Ectodermal cell (in vitro differentiated cells): ENCODE measurements around the gene MIA.

Experiments used
- H3K27ac ChIP-seq: 2 replicates; pipeline ENCODE4 v1.7.0; 2013; ENCODE audit warnings: mild to moderate bottlenecking, low read depth, low read length; ENCODE audit not compliant: insufficient read depth, poor library complexity, severe bottlenecking
- H3K27me3 ChIP-seq: 2 replicates; pipeline ENCODE4 v1.7.0; 2013; ENCODE audit warnings: mild to moderate bottlenecking, low read length; ENCODE audit not compliant: insufficient read depth, control insufficient read depth, poor library complexity, severe bottlenecking
- H3K36me3 ChIP-seq: one replicate; pipeline ENCODE4 v1.7.0; 2013; ENCODE audit warnings: low read length; ENCODE audit not compliant: control insufficient read depth, insufficient read depth
- H3K4me1 ChIP-seq: one replicate; pipeline ENCODE4 v1.7.0; 2013; ENCODE audit warnings: low read length; ENCODE audit not compliant: control insufficient read depth, insufficient read depth
- H3K4me3 ChIP-seq: 2 replicates; pipeline ENCODE4 v1.7.0; 2013; ENCODE audit warnings: low read depth, low read length, control low read depth; ENCODE audit not compliant: insufficient read depth
- H3K9me3 ChIP-seq: 2 replicates; pipeline ENCODE4 v1.7.0; 2013; ENCODE audit warnings: mild to moderate bottlenecking, low read length, moderate library complexity; ENCODE audit not compliant: control insufficient read depth
- WGBS, 2 experiments: methylation state at CpG; one replicate each; pipeline ENCODE4 v1.1.7; 2013; ENCODE audit warnings: missing lambda C conversion rate in 2 of 2; 5-methylcytosine and 5-hydroxymethylcytosine counted together

Gene MIA

DNA sequence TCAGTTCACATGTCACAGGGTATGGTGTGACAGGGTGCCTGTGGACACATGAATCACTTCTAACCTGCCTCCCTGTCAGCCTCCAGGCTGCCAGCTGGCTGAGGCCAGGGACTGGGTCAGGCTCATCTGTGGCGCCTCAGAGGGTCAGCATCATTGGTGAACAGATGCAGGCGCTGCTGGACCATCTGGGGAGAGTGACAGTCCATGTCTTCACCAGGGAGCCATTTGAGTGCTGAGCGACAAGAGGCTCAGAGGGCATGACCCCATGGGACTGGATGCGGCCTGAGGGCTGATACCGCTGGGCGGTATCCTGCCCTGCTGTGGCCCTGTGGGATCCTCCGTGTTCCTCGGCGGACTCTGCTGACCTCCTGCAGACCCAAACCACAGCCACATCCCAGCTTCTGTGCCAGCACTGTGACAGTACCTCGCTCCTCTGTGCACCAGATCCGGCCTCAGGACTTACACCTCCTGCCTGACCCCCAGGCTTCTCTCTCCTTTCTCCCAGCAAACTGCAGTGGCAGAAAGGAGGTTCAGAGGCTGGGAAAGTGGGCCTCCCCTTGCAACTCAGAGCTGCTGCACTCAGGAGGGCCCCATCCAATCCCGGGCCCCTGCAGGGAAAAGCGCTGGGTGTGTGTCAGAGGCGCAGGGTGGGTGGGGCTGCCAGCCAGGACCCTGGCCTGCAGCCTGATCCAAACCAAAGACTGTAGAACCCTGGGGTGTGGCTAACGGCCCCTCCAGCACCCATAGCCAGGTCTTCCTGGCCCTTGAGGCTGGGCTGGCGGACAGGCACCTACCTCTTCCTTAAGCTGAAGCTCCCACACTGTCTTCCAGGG is 35.2 kb upstream of the MIA start:
- 80 to 82% methylated on average over 16 of the region's 16 CpGs for WGBS, 2 experiments
- H3K27ac ChIP-seq, result peak overlapping the region; percentile 41
- H3K27me3 ChIP-seq, result no peaks in the 10 kb centered on the region
- H3K4me3 ChIP-seq, result no peak overlapping the region
- H3K9me3 ChIP-seq, result no peaks in the 10 kb centered on the region
- H3K4me1 ChIP-seq, result no peaks in the 10 kb centered on the region
- peaks cover 17% of the 10 kb centered on the region for H3K36me3 ChIP-seq

DNA sequence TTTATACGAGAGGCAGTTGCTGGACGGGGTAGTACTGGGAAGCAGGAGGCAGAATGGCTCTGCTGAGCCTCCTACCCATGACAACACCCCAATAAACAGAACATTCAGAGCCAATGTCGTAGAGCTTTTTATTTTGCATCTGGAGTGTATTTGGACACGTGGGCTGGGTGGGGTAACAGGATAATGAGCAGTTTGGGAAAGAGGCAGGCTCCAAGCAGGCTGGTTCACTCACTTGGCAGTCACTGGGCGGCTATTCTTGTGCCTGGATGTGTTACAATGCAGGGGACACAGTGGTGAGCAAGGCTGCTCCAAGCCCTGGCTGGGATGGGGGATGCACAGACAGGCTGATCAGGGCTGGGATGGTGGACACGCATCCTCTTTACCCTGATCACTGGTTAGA is 34.6 kb upstream of the MIA start:
- no peak overlapping the region for H3K27ac ChIP-seq
- no peak overlapping the region for H3K4me3 ChIP-seq
- WGBS, 2 experiments, result 91% methylated on average over 6 of the region's 6 CpGs
- H3K36me3 ChIP-seq, result peaks cover 13% of the 10 kb centered on the region
- no peaks in the 10 kb centered on the region for H3K4me1 ChIP-seq
- no peaks in the 10 kb centered on the region for H3K27me3 ChIP-seq
- H3K9me3 ChIP-seq, result no peaks in the 10 kb centered on the region

DNA sequence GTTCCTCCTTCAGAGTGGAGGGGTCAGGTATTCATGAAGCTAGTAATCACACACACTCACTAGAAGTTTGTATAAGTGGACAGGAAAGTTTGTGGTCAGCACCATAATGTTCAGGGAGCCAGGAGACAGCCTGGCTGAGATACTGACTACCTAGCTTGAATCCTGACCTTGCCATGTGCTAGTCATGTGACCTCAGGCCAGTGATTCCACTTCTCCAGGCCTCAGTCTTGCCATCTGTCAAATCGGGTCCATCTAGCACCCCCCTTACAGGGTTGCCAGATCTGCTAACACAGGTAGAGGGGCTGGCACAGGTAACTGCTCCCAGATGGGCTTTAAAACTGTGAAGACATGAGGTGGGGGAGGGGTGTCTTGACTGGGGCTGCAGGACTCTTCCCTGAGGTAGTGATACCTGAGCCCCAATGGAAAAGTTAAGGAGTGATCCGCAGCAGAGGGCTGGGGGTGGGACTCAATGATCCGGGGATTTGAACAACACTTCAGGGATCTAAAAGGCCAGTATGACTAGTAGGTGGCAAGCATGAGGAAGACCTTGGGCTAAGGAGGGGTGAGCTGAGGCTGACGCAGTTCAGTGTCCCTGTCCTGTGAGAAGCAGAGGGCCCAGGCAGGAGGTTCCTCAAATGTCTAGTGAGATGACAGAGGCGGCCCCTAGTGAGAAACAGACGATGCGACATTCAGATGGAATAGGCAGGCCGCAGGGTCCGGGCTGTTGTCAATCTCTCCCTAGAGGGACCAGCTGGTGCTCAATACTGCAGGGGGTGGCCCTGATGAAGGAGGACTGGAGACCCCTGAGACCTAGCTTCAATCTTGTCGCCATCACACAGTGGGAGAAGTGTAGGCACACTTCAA is 33.6 kb upstream of the MIA start:
- no peak overlapping the region for H3K27ac ChIP-seq
- H3K27me3 ChIP-seq, result no peaks in the 10 kb centered on the region
- peaks cover 13% of the 10 kb centered on the region for H3K36me3 ChIP-seq
- H3K4me3 ChIP-seq, result no peak overlapping the region
- WGBS, 2 experiments, result 91 to 92% methylated on average over 10 of the region's 10 CpGs
- no peaks in the 10 kb centered on the region for H3K4me1 ChIP-seq
- no peaks in the 10 kb centered on the region for H3K9me3 ChIP-seq

DNA sequence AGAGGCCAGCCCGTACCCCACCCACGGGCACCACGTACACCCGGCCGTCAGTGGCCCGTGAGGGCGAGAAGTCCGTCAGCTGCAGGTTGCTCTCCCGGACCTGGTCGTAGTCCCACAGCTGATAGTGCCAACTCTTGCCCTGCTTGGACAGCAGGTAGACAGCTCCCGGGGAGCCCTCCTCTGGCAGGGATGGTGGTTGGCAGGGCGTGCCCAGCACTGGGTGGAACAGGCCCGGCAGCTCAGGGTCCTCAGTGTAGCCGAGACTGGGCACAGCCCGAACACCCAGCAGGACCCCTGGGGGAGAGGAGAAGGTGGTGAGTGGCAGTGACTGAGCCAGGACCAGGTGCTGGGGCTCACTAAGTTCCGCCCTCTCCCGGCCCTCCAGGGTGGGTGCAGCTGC is 32.8 kb upstream of the MIA start:
- no peak overlapping the region for H3K27ac ChIP-seq
- no peaks in the 10 kb centered on the region for H3K4me1 ChIP-seq
- WGBS, 2 experiments, result 95% methylated on average over 17 of the region's 17 CpGs
- no peaks in the 10 kb centered on the region for H3K9me3 ChIP-seq
- peaks cover 7% of the 10 kb centered on the region for H3K36me3 ChIP-seq
- H3K27me3 ChIP-seq, result no peaks in the 10 kb centered on the region
- H3K4me3 ChIP-seq, result no peak overlapping the region

DNA sequence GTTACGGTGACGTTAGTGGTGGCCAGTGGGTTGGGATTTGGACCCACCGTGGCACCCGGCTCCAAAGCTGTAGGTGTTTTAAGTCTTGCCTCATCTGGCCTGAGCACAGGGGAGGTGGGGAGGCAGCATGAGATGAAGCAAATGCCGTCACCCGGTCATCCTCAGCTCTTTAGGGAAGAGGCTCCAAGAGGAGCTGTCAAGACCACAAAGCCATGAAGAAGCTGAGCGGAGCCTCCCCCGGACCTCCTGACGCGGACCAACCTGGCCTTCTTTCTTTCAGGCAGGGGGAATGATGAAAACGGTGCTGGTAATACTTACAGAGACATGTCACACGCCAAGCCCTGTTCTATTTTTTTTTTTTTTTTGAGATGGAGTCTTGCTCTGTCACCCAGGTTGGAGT is 32.4 kb upstream of the MIA start:
- WGBS, 2 experiments, result 94 to 96% methylated on average over 12 of the region's 12 CpGs
- Histone ChIP-seq H3K27ac (no peak overlapping the region), H3K4me3 (no peak overlapping the region), H3K4me1 (no peaks in the 10 kb centered on the region), H3K27me3 (no peaks in the 10 kb centered on the region), H3K9me3 (no peaks in the 10 kb centered on the region), H3K36me3 (peaks cover 5% of the 10 kb centered on the region)

DNA sequence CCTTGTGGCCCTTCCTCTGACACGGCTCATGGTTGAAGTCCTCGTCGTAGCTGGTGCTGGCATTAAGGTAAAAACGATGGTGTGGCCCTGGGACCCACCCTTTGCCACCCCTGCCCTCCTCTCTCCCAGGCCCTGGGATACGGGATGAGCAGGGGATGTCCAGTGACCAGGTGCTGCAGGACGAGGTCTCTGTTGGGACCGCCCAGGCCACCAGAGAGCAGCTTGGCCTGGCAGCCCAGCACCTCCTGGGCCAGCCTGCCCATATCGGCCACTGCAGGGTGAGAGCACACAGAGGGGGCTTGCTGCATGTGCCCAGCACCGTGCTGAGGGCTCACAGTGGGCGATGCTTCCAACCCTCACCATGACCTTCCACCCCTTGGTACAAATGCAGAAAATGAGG is 31.4 kb upstream of the MIA start:
- Histone ChIP-seq H3K27me3 (no peaks in the 10 kb centered on the region), H3K9me3 (no peaks in the 10 kb centered on the region), H3K4me1 (no peaks in the 10 kb centered on the region), H3K36me3 (peaks cover 5% of the 10 kb centered on the region), H3K27ac (no peak overlapping the region), H3K4me3 (no peak overlapping the region)
- 94 to 95% methylated on average over 10 of the region's 10 CpGs for WGBS, 2 experiments

DNA sequence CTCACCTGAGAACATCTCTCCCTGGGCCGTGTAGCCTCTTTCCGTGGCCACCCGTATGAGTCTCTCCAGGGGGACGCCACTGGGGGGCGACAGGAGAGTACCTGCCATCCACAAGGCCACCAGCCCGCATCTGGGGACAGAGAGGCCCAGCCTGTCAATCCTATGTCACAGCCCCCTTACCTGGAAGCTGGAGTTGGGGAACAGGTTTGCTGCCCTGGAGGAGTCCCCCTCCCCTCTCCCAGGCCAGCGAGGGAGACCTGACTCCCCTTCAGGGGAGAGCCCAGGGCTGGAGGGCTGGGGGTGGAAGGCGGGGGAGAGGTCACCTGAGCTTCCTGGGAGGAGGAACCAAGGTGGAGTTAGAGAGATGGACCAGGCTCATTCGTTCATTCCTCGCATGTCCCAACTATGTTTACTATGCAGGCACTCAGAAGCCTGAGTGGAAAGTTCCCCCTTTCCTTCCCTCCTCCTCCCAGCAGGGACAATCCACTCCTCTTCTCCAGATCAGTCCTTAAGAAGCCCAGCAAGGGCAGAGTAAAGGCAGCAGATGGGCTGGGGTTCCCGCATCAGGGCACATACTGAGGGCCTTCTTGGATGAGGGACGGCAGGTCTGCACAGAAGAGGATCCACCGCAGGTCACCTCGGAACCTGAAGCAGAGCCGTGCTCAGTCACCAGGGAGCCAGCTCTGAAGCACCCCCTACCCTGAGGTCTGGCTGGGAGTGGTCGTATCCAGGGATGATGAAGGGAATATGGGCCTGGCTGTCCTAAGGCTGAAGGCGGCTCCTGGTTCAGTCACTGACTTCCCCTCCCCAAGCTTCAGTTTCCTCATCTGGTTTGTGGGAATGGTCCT is 30.5 kb upstream of the MIA start:
- H3K27me3 ChIP-seq, result no peaks in the 10 kb centered on the region
- H3K27ac ChIP-seq, result peak overlapping the region; percentile 26
- WGBS, 2 experiments, result 78 to 81% methylated on average over 17 of the region's 17 CpGs
- H3K36me3 ChIP-seq, result peaks cover 5% of the 10 kb centered on the region
- H3K9me3 ChIP-seq, result no peaks in the 10 kb centered on the region
- H3K4me3 ChIP-seq, result no peak overlapping the region
- peaks cover 8% of the 10 kb centered on the region for H3K4me1 ChIP-seq

DNA sequence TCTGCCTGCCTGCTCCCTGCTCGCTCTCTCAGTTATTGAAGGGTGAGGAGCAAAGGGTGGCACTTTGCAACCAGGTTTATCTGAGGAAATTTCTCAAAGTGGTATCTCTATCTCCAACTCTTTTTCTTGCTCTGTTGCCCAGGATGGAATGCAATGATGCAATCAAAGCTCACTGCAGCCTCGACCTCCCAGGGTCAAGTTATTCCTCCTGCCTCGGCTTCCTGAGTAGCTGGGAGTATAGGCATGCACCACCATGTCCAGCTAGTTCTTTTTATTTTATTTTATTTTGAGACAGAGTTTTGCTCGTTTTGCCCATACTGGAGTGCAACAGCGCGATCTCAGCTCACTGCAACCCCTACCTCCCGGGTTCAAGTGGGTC is 29.9 kb upstream of the MIA start:
- WGBS, 2 experiments, result 85 to 89% methylated on average over 7 of the region's 7 CpGs
- Histone ChIP-seq H3K4me3 (no peak overlapping the region), H3K27ac (peak overlapping the region; percentile 26), H3K4me1 (peaks cover 9% of the 10 kb centered on the region), H3K9me3 (no peaks in the 10 kb centered on the region), H3K27me3 (no peaks in the 10 kb centered on the region), H3K36me3 (peaks cover 5% of the 10 kb centered on the region)

DNA sequence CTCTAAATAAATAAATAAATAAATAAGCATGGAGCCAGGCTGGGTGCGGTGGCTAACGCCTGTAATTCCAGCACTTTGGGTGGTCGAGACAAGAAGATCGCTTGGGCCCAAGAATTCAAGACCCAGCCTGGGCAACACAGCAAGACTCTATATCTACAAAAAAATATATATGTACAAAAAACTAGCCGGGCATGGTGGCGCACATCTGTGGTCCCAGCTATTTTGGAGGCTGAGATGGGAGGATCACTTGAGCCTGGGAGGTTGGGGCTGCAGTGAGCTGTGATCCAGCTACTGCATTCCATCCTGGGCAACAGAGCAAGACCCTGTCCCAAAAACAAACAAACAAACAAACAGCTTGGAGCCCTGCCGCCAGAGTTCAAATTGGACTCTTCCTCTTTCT is 27.8 kb upstream of the MIA start:
- Histone ChIP-seq H3K9me3 (no peaks in the 10 kb centered on the region), H3K27ac (no peak overlapping the region), H3K4me1 (peaks cover 9% of the 10 kb centered on the region), H3K36me3 (peaks cover 5% of the 10 kb centered on the region), H3K4me3 (no peak overlapping the region), H3K27me3 (no peaks in the 10 kb centered on the region)
- WGBS, 2 experiments, result 95 to 99% methylated on average over 7 of the region's 7 CpGs
